HG02885 (cell line): ENCODE measurements around the gene TSHZ3.

Experiments used
- ATAC-seq: cut with Tn5 transposase; IDR thresholded peaks from one replicate; pipeline ENCODE4 v1.9.1; 2021; ENCODE audit warnings: mild to moderate bottlenecking; ENCODE audit not compliant: unreplicated experiment, poor library complexity

Gene TSHZ3, protein sequence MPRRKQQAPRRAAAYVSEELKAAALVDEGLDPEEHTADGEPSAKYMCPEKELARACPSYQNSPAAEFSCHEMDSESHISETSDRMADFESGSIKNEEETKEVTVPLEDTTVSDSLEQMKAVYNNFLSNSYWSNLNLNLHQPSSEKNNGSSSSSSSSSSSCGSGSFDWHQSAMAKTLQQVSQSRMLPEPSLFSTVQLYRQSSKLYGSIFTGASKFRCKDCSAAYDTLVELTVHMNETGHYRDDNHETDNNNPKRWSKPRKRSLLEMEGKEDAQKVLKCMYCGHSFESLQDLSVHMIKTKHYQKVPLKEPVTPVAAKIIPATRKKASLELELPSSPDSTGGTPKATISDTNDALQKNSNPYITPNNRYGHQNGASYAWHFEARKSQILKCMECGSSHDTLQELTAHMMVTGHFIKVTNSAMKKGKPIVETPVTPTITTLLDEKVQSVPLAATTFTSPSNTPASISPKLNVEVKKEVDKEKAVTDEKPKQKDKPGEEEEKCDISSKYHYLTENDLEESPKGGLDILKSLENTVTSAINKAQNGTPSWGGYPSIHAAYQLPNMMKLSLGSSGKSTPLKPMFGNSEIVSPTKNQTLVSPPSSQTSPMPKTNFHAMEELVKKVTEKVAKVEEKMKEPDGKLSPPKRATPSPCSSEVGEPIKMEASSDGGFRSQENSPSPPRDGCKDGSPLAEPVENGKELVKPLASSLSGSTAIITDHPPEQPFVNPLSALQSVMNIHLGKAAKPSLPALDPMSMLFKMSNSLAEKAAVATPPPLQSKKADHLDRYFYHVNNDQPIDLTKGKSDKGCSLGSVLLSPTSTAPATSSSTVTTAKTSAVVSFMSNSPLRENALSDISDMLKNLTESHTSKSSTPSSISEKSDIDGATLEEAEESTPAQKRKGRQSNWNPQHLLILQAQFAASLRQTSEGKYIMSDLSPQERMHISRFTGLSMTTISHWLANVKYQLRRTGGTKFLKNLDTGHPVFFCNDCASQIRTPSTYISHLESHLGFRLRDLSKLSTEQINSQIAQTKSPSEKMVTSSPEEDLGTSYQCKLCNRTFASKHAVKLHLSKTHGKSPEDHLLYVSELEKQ

GRCh38 chr19:31349160-31349881 lies at the start of gene TSHZ3:
Gene TSHZ3 (minus strand): TSS chr19:31349436. CDS start chr19:31349219, 217 bp downstream.
- no peak for ATAC-seq

GRCh38 chr19:31397308-31397707 lies 48.1 kb upstream of the TSHZ3 start:
- no peak for ATAC-seq

DNA sequence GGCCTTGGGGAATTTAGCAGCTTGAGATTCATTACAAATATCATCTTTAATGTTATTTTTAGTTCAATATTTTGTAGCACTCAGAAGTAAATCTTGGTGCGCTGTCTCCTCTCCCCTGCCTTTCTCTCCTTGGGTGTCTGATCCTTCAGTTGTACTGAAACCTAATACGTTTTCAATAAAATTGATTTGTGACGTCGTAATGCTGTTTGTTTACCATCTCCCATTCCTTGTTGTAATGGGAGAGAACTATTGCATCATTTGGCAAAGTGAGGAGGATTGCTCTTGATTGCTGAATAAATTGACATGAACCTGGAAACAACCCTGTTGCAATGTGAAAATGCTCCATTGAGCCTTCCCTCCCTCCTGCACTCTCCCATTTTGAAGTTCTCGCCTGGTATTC lies 43.2 kb upstream of the TSHZ3 start:
- ATAC-seq, result no peak

DNA sequence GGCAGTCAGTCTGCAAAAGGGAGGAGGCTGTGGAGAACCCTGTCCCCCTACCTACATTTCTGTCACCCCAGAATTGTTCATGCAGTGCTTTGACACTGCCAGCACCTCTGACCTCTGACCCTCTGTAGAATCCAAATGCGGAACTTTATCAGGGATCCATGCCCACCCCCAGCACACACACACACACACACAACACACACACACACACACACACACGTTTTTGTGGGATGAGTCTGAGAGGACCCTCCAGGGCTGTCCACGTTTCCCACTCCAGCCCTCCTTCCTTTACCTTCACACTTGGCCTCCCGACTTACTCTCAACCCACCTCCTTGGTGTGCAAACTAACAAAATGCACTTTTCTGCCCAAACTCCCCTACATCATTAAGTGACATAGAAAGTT lies 42.3 kb upstream of the TSHZ3 start:
- ATAC-seq, result no peak

- ATAC-seq, result no peak
These were observed 41.5 kb upstream of the TSHZ3 start for GRCh38 chr19:31390711-31391110.

GRCh38 chr19:31389874-31390273 lies 40.6 kb upstream of the TSHZ3 start:
- no peak for ATAC-seq

DNA sequence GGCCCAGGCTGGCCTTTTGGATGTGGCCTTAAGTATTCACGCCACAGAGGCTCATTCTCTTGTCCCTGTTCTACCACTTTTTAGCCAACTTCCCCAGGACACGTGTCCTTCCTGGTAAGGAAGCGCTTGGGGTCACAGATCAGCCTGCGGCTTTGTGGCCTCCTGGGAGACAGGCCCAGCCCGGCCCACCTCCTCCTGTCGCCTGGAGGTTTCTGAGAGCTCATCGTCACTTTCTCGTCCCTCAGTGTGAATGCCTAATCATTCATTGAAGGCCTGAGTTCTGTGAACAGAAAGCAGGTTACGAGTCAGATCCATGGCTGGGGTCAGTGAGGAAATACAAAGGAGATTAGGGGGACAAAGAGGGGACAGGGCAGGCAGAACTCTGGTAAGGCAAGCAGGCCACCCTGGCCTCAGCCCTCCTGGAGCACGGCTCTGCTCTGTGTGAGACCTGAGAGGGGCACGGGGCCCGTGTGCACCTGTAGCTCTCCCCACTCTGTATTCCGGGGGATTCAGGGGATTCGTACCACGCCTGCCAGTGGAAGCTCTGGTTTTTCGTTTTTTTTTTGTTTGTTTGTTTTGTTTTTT lies 38.6 kb upstream of the TSHZ3 start:
- no peak for ATAC-seq

- no peak for ATAC-seq
These were observed 37.6 kb upstream of the TSHZ3 start for GRCh38 chr19:31386806-31387205.

GRCh38 chr19:31385744-31386143 lies 36.5 kb upstream of the TSHZ3 start:
- no peak for ATAC-seq

DNA sequence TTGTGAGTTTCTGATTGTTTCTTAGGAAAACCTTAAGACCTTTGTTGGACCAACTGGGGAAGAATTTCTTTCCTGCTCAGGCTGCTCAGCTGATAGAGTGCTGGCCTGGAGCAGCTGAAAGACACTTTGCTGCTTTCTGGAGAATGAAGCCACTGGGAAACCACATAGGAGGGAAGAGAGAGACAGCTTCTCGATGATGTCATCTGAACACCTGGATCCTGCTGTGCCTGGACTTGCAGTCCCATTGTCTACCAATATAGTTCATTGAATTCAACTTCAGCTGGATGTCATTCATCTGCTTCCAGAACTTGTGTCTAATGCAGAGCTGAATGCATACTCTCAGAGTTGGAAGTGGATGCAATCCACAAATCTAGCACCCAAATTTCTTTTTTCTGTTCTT lies 34.3 kb upstream of the TSHZ3 start:
- ATAC-seq, result no peak

DNA sequence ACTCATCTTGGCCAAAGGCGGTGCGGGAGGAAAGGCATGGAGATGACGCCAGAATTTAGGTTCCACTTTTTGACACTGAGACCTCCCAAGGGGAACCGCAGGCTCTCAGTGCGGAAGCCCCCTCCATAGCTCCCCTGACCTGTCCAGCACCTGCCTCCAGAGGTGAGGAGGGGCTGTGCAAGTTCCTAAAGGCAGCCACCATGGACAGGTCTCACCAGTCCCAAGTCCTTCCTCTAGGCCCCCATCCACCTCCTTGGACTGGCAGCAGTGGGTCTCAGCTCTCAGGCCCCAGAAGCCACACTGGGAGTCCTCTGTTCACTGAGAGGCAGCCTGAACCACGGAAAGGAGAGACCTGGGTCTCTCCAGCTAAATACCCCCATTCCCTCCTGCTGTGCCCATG lies 31.6 kb upstream of the TSHZ3 start:
- no peak for ATAC-seq

- ATAC-seq, result no peak
These were observed 29.2 kb upstream of the TSHZ3 start for GRCh38 chr19:31378404-31378803.

GRCh38 chr19:31377736-31378135 lies 28.5 kb upstream of the TSHZ3 start:
- ATAC-seq, result no peak

DNA sequence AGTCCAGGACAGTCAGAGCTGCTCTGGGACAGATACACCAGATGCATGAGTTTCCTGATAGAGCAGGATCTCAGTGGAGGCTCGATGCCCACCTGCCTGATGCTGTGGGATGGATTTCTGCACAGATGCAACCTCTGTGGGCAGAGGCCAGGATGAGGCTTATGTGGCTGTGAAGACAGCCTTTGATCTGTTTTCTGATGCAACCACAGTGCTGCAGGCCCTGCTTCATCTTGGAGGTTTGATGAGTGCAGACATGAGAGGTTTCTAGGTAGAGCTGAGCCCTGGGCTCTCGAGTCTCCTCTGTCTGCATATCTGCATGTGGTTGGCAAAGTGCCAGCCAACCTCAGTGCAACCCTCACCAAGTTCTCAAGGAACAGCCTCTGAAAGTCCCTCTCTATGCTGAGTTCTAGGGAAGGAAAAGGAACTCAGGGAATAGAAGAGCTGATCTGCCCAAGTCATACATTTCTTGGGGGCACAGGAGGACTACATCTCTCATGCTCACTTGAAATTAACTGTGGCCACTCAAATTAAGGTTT lies 23.1 kb upstream of the TSHZ3 start:
- ATAC-seq, result no peak

DNA sequence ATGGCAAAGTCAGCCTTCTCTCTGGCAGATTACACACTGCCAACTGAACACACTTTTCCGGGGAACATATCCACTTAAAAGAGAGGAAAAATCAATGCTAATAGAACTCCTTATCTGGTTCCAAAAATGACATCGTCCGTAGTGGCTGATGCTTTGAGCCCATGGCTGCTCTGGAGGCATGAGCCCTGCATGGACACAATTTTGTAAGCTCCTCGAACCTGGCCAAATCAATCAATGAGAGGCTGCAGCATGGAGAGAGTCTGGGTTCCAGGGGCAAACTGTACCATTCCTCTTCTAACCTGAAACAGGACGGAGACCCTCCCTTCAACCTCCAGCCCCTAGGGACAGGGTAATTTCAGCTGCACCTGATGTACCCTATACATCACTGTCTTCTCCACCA lies 21.0 kb upstream of the TSHZ3 start:
- ATAC-seq, result no peak

GRCh38 chr19:31364963-31365362 lies 15.7 kb upstream of the TSHZ3 start:
- ATAC-seq, result no peak

DNA sequence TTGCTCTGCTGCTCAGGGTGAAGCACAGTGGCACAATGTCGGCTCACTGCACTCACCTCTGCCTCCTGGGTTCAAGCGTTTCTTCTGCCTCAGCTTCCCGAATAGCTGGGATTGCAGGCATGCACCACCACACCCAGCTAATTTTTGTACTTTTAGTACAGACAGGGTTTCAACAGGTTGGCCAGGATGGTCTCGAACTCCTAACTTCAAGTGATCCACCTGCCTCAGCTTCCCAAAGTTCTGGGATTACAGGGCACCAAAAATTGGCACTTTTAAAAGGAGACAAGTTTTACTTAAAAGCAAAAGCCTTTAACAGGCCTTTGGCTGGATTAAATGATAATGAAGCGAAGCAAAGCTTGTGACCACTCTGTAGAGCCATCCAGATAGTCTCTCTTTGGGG lies 12.5 kb upstream of the TSHZ3 start:
- ATAC-seq, result no peak

DNA sequence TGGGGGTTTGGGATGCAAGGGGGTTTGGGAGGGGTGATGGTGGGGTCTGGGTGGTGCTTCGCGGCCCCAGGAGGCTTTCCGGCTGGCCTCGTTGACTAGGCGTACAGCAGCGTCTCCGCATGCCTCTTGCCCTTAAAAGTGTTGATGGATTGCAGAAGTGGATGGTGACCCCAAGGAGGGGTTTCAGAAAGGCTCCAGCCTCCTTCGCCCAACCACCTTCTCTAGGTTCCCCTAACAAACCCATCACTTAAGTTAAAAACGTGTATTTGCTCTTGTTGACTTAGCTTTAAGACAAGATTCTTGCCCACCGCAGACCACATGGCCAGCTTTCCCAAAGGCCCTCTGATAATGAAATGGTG lies 8.1 kb upstream of the TSHZ3 start:
- ATAC-seq, result no peak

- no peak for ATAC-seq
These were observed 7.5 kb upstream of the TSHZ3 start for GRCh38 chr19:31356587-31357314.
